ENCODE data around the gene TSPAN18.

TSPAN18 gene

GRCh38 chr11:44834846-44835245 lies 108.1 kb downstream of the TSPAN18 start:
- TF ChIP-seq EZH2phosphoT487 (IDR thresholded peaks at IDR 0.05; ENCODE audit: low read depth), result no peak
- no peak for TF ChIP-seq CTCF (IDR thresholded peaks at IDR 0.05; ENCODE audit: low read depth, low read length)
- Histone ChIP-seq H3K4me3 (ENCODE audit: low read length) (no peak overlapping the region), H3K4me2 (ENCODE audit: low read length) (no peak overlapping the region)

GRCh38 chr11:44835296-44835695 lies 108.5 kb downstream of the TSPAN18 start:
- H2AFZ ChIP-seq (ENCODE audit: low read depth, low read length), result no peak overlapping the region
- peaks cover 18% of the 10 kb centered on the region; the same call in 1 of the 2 replicates for H3K27me3 ChIP-seq (ENCODE audit: low read depth, low read length)
- H3K9ac ChIP-seq (ENCODE audit: low read length), result no peak overlapping the region
- peaks cover 4% of the 10 kb centered on the region; the same call in 1 of the 2 replicates for H3K9me3 ChIP-seq (ENCODE audit: insufficient read depth, low read length)
- TF ChIP-seq CTCF (IDR thresholded peaks at IDR 0.05; ENCODE audit: low read depth, low read length), result no peak
- no peak for TF ChIP-seq EZH2phosphoT487 (IDR thresholded peaks at IDR 0.05; ENCODE audit: low read depth)
- no peak overlapping the region for H3K27ac ChIP-seq (ENCODE audit: low read length)
- no peaks in the 10 kb centered on the region for H3K36me3 ChIP-seq (replicated peaks; ENCODE audit: low read depth, low read length)
- H4K20me1 ChIP-seq (ENCODE audit: insufficient read depth, low read length), result no peaks in the 10 kb centered on the region
- no peak overlapping the region for H3K4me2 ChIP-seq (ENCODE audit: low read length)
- peaks cover 6% of the 10 kb centered on the region for H3K4me1 ChIP-seq (ENCODE audit: low read length)
- no peaks in the 10 kb centered on the region for H3K79me2 ChIP-seq (ENCODE audit: low read length)
- H3K4me3 ChIP-seq (ENCODE audit: low read length), result no peak overlapping the region

More at GRCh38 chr11:44834846-44835245, 108.1 kb downstream of the TSPAN18 start:
- H2AFZ ChIP-seq (ENCODE audit: low read depth, low read length), result no peak overlapping the region
- no peaks in the 10 kb centered on the region for H3K36me3 ChIP-seq (replicated peaks; ENCODE audit: low read depth, low read length)
- no peaks in the 10 kb centered on the region for H3K79me2 ChIP-seq (ENCODE audit: low read length)
- H3K9ac ChIP-seq (ENCODE audit: low read length), result no peak overlapping the region
- H3K27ac ChIP-seq (ENCODE audit: low read length), result no peak overlapping the region
- no peaks in the 10 kb centered on the region for H4K20me1 ChIP-seq (ENCODE audit: insufficient read depth, low read length)
- H3K27me3 ChIP-seq (ENCODE audit: low read depth, low read length), result peaks cover 18% of the 10 kb centered on the region; the same call in 1 of the 2 replicates
- peaks cover 2% of the 10 kb centered on the region for H3K4me1 ChIP-seq (ENCODE audit: low read length)
- H3K9me3 ChIP-seq (ENCODE audit: insufficient read depth, low read length), result peaks cover 4% of the 10 kb centered on the region; the same call in 1 of the 2 replicates

- H3K9ac ChIP-seq (ENCODE audit: low read length), result no peak overlapping the region
- TF ChIP-seq EZH2phosphoT487 (IDR thresholded peaks at IDR 0.05; ENCODE audit: low read depth) (no peak), CTCF (IDR thresholded peaks at IDR 0.05; ENCODE audit: low read depth, low read length) (no peak)
- no peak overlapping the region for H3K4me3 ChIP-seq (ENCODE audit: low read length)
- H3K27ac ChIP-seq (ENCODE audit: low read length), result no peak overlapping the region
- no peaks in the 10 kb centered on the region for H4K20me1 ChIP-seq (ENCODE audit: insufficient read depth, low read length)
- H3K79me2 ChIP-seq (ENCODE audit: low read length), result no peaks in the 10 kb centered on the region
- H3K36me3 ChIP-seq (replicated peaks; ENCODE audit: low read depth, low read length), result no peaks in the 10 kb centered on the region
- H2AFZ ChIP-seq (ENCODE audit: low read depth, low read length), result no peak overlapping the region
- H3K27me3 ChIP-seq (ENCODE audit: low read depth, low read length), result peaks cover 18% of the 10 kb centered on the region; the same call in 1 of the 2 replicates
- peaks cover 4% of the 10 kb centered on the region; the same call in 1 of the 2 replicates for H3K9me3 ChIP-seq (ENCODE audit: insufficient read depth, low read length)
- H3K4me2 ChIP-seq (ENCODE audit: low read length), result no peak overlapping the region
- peaks cover 11% of the 10 kb centered on the region for H3K4me1 ChIP-seq (ENCODE audit: low read length)
Measured at GRCh38 chr11:44835938-44836337, 109.2 kb downstream of the TSPAN18 start.

- Histone ChIP-seq H3K4me2 (ENCODE audit: low read length) (no peak overlapping the region), H3K9ac (ENCODE audit: low read length) (no peak overlapping the region), H3K79me2 (ENCODE audit: low read length) (no peaks in the 10 kb centered on the region), H4K20me1 (ENCODE audit: insufficient read depth, low read length) (no peaks in the 10 kb centered on the region), H3K27ac (ENCODE audit: low read length) (no peak overlapping the region), H3K27me3 (ENCODE audit: low read depth, low read length) (peaks cover 17% of the 10 kb centered on the region; the same call in 1 of the 2 replicates), H3K4me3 (ENCODE audit: low read length) (no peak overlapping the region), H3K9me3 (ENCODE audit: insufficient read depth, low read length) (peaks cover 4% of the 10 kb centered on the region; the same call in 1 of the 2 replicates), H2AFZ (ENCODE audit: low read depth, low read length) (no peak overlapping the region), H3K36me3 (replicated peaks; ENCODE audit: low read depth, low read length) (no peaks in the 10 kb centered on the region), H3K4me1 (ENCODE audit: low read length) (peaks cover 11% of the 10 kb centered on the region)
- TF ChIP-seq CTCF (IDR thresholded peaks at IDR 0.05; ENCODE audit: low read depth, low read length) (no peak), EZH2phosphoT487 (IDR thresholded peaks at IDR 0.05; ENCODE audit: low read depth) (no peak)
Measured at GRCh38 chr11:44837661-44838060, 110.9 kb downstream of the TSPAN18 start.

Measured in OCI-LY3 (cell line).